ENCODE results near the gene CITED4. TPM values are rescaled to one million over a fixed set of nuclear protein-coding genes. Genes with fewer than 3 reads are reported as not detected.

CITED4 gene
- total RNA-seq, 4 donors from 2014 or later = 7.6 to 30.1 (median 16.5) TPM

GRCh38 chr1:40819101-40819500, 43.1 kb downstream of the CITED4 start:
- H3K27ac ChIP-seq = no peak overlapping the region
- H3K9me3 ChIP-seq = no peaks in the 10 kb centered on the region
- peak overlapping the region in 1 of 4 donors; percentile 48 for H3K4me3 ChIP-seq
- TF ChIP-seq POLR2A (IDR thresholded peaks at IDR 0.05) = no peak
- TF ChIP-seq POLR2AphosphoS5 (IDR thresholded peaks at IDR 0.05) = no peak
- no peak for TF ChIP-seq EP300 (IDR thresholded peaks at IDR 0.05; ENCODE audit: low read depth)
- H3K36me3 ChIP-seq = no peaks in the 10 kb centered on the region
- H3K27me3 ChIP-seq = no peaks in the 10 kb centered on the region
- 70 to 81% methylated on average over 8 to 26 of the region's 26 CpGs for WGBS, 2 donors (ENCODE audit: low coverage in 1 of 2)
- H3K4me1 ChIP-seq = peaks cover 0 to 8% (median 6%) of the 10 kb centered on the region in 4 donors
- DNase-seq = no peak
- in situ Hi-C loops (cut with MboI; ENCODE audit: low pct_ligation_motif_present in 1 of 4, low pct_unique_long_range_greater_than_20kb in 1 of 4, low sequenced_read_pairs in 3 of 4) = no loop called here
- intact Hi-C loops (cut with DNase I; ENCODE audit: low total_unique reads) = no loop called here

- DNase-seq = peak; percentile 84
- Histone ChIP-seq H3K36me3 (no peaks in the 10 kb centered on the region), H3K4me3 (peak overlapping the region in 3 of 4 donors; percentile 16 to 48 (median 32)), H3K9me3 (no peaks in the 10 kb centered on the region), H3K4me1 (peaks cover 0 to 8% (median 6%) of the 10 kb centered on the region in 4 donors), H3K27ac (no peak overlapping the region), H3K27me3 (no peaks in the 10 kb centered on the region)
- intact Hi-C loops (cut with DNase I; ENCODE audit: low total_unique reads) = no loop called here
- WGBS, 2 donors (ENCODE audit: low coverage in 1 of 2) = 24% methylated on average over 49 of the region's 59 CpGs; no CpG with 5 or more reads in 1 of the 2 donors
- TF ChIP-seq EP300 (IDR thresholded peaks at IDR 0.05; ENCODE audit: low read depth) (no peak), CTCF (IDR thresholded peaks at IDR 0.05) (no peak), POLR2AphosphoS5 (IDR thresholded peaks at IDR 0.05) (no peak), POLR2A (IDR thresholded peaks at IDR 0.05) (peak; percentile 23)
- in situ Hi-C loops (cut with MboI; ENCODE audit: low pct_ligation_motif_present in 1 of 4, low pct_unique_long_range_greater_than_20kb in 1 of 4, low sequenced_read_pairs in 3 of 4) = no loop called here
These were observed 43.8 kb downstream of the CITED4 start for GRCh38 chr1:40818264-40818961.

- Histone ChIP-seq H3K9me3 (no peaks in the 10 kb centered on the region), H3K36me3 (no peaks in the 10 kb centered on the region), H3K4me1 (peaks cover 0 to 8% (median 6%) of the 10 kb centered on the region in 4 donors), H3K4me3 (peak overlapping the region in 2 of 4 donors; percentile 32 to 48), H3K27ac (no peak overlapping the region), H3K27me3 (no peaks in the 10 kb centered on the region)
- 57 to 80% methylated on average over 1 to 19 of the region's 19 CpGs for WGBS, 2 donors (ENCODE audit: low coverage in 1 of 2)
- TF ChIP-seq POLR2A (IDR thresholded peaks at IDR 0.05) (no peak), EP300 (IDR thresholded peaks at IDR 0.05; ENCODE audit: low read depth) (no peak), CTCF (IDR thresholded peaks at IDR 0.05) (no peak), POLR2AphosphoS5 (IDR thresholded peaks at IDR 0.05) (no peak)
- intact Hi-C loops (cut with DNase I; ENCODE audit: low total_unique reads) = no loop called here
- no peak for DNase-seq
- in situ Hi-C loops (cut with MboI; ENCODE audit: low pct_ligation_motif_present in 1 of 4, low pct_unique_long_range_greater_than_20kb in 1 of 4, low sequenced_read_pairs in 3 of 4) = no loop called here
These were observed 44.3 kb downstream of the CITED4 start for GRCh38 chr1:40817791-40818263.

GRCh38 chr1:40815420-40815819, 46.7 kb downstream of the CITED4 start:
- TF ChIP-seq EP300 (IDR thresholded peaks at IDR 0.05; ENCODE audit: low read depth) (no peak), CTCF (IDR thresholded peaks at IDR 0.05) (no peak), POLR2A (IDR thresholded peaks at IDR 0.05) (no peak), POLR2AphosphoS5 (IDR thresholded peaks at IDR 0.05) (no peak)
- in situ Hi-C loops (cut with MboI; ENCODE audit: low pct_ligation_motif_present in 1 of 4, low pct_unique_long_range_greater_than_20kb in 1 of 4, low sequenced_read_pairs in 3 of 4) (no loop called here), intact Hi-C loops (cut with DNase I; ENCODE audit: low total_unique reads) (no loop called here)
- Histone ChIP-seq H3K27me3 (no peaks in the 10 kb centered on the region), H3K4me3 (no peak overlapping the region), H3K9me3 (no peaks in the 10 kb centered on the region), H3K36me3 (no peaks in the 10 kb centered on the region), H3K27ac (no peak overlapping the region), H3K4me1 (peaks cover 0 to 8% (median 6%) of the 10 kb centered on the region in 4 donors)
- no peak for DNase-seq
- 50 to 70% methylated on average over 2 to 9 of the region's 9 CpGs for WGBS, 2 donors (ENCODE audit: low coverage in 1 of 2)

Other genes with a start within 250 kb of the CITED4 start
- 10 to 100 TPM in 1 of 4 donors, 1 to 10 TPM in 3; 1.9 to 14.7 (median 5.4) TPM for gene RIMS3, start 196.7 kb downstream of the CITED4 start, total RNA-seq
- 100 to 1,000 TPM in 1 of 4 donors, 10 to 100 TPM in 3; 34.4 to 101 (median 76.4) TPM for gene NFYC, start 170.7 kb downstream of the CITED4 start, total RNA-seq
- gene KCNQ4, start 78.6 kb downstream of the CITED4 start, total RNA-seq = 10 to 100 TPM in 1 of 4 donors, 1 to 10 TPM in 3; 3.1 to 33.7 (median 3.6) TPM
- 10 to 100 TPM in 3 of 4 donors, 1 to 10 TPM in 1; 6.3 to 32.2 (median 19.7) TPM for gene CTPS1, start 117.3 kb upstream of the CITED4 start, total RNA-seq
- gene SLFNL1, start 159.4 kb upstream of the CITED4 start, total RNA-seq = 1 to 10 TPM in 2 of 4 donors, under 1 TPM in 1, not detected in 1; 0.55 to 3.0 (median 1.3) TPM

Data from transverse colon (tissue), 4 donors.